ENCODE results near the gene DCAF4. TPM values are rescaled to one million over a fixed set of nuclear protein-coding genes. Genes with fewer than 3 reads are reported as not detected.

DCAF4 gene
- polyA plus RNA-seq, 1 of the 3 experiments (the other 2 are of a cell fraction), result 17.9 TPM

DNA sequence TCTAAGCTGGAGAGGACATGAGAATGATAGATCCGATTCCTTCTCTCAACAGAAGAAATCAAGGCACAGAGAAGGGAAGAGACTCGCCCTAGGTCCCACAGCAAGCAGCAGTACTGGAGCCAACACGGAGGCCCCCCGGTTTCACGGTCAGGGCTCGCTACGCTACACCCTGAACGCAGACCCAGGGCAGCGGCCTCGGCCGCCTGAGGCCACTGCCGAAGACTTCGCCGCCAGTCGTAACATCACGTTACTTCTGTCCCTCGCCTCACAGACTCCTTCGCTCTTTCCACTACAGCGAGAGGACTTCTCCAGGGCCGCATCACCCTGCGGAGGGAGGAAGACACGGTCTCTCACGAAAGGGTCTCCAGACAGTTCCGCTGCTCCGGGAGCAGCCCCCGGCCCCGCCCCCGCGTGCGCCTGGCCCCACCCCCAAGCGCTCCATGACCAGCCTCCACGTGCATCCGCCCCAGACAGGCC lies 411 bp upstream of the DCAF4 start:
- H3K79me2 ChIP-seq (ENCODE audit: insufficient read depth), result peaks cover 16% of the 10 kb centered on the region
- no peak overlapping the region for H3K27ac ChIP-seq (ENCODE audit: low read depth in 2 of 2, low read length in 1 of 2)
- no peaks in the 10 kb centered on the region for H3K27me3 ChIP-seq (ENCODE audit: insufficient read depth)
- H3K9ac ChIP-seq, result peak overlapping the region; percentile 16; the same call in 1 of the 2 replicates
- peak; percentile 1; the same call in 1 of the 2 replicates for TF ChIP-seq NRF1 (IDR thresholded peaks at IDR 0.05; ENCODE audit: low read depth, low read length)
- TF ChIP-seq, protein P1, sequence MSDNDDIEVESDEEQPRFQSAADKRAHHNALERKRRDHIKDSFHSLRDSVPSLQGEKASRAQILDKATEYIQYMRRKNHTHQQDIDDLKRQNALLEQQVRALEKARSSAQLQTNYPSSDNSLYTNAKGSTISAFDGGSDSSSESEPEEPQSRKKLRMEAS (IDR thresholded peaks at IDR 0.05; ENCODE audit: low read depth), result no peak
- TF ChIP-seq SMC3 (IDR thresholded peaks at IDR 0.05; ENCODE audit: low read depth, low read length), result no peak
- no peak for TF ChIP-seq RCOR1 (IDR thresholded peaks at IDR 0.05; ENCODE audit: low read length)
- H3K9me3 ChIP-seq, result no peaks in the 10 kb centered on the region
- H3F3A ChIP-seq (replicated peaks; ENCODE audit: insufficient read depth), result no peaks in the 10 kb centered on the region
- H2AFZ ChIP-seq (ENCODE audit: low read depth), result peak overlapping the region; percentile 70; the same call in 1 of the 2 replicates
- ChIA-PET POLR2A (interaction anchor here (0.6 kb wide), 1 partner anchor 47 kb away, joined by 3 read pairs; no protein-coding TSS in a partner anchor), CTCF (interaction anchor here (1.6 to 4.3 kb wide), 4 partner anchors 22 to 412 kb away, joined by 10 to 34 read pairs (median 16); no protein-coding TSS in a partner anchor)
- H3K9me2 ChIP-seq, result no peaks in the 10 kb centered on the region
- peaks cover 0 to 12% of the 10 kb centered on the region in 2 experiments; a peak in 1 of 4 replicates for H3K4me1 ChIP-seq (ENCODE audit: control insufficient read depth in 1 of 2, insufficient read depth in 2 of 2, low read depth in 1 of 2, low read length in 1 of 2)
- 22% methylated on average over 23 of the region's 33 CpGs for WGBS (ENCODE audit: low lambda C conversion rate)
- peak overlapping the region; percentile 100 for H3K4me2 ChIP-seq
- no peak for DNase-seq
- H3K4me3 ChIP-seq (ENCODE audit: low read depth in 2 of 2, low read length in 1 of 2), result peak overlapping the region; percentile 79 to 93
- no peaks in the 10 kb centered on the region for H4K20me1 ChIP-seq (ENCODE audit: insufficient read depth)
- H3K36me3 ChIP-seq (replicated peaks in 1 of 2; ENCODE audit: control insufficient read depth in 1 of 2, insufficient read depth in 2 of 2, low read length in 1 of 2), result no peaks in the 10 kb centered on the region

DNA sequence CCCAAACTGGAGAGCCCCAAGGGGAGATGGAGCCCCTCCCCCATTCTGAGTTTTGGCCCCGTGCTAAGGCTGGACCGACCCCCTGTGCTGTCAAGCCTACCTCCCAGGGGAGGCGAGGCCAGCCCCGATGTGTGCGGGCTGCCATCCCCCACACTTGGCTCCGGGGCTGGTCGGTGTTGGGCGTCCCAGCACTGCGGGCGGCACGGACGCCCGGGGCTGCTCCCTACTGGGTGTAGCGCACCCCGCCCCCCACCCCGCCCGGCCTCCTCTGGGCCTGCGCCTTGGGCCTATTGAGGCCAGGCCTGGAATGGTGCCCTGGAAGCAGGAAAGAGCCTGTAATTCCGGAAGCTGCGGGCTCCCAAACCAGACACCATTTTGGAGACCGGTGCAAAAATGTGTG lies 2.6 kb downstream of the DCAF4 start:
- H3K4me1 ChIP-seq (ENCODE audit: control insufficient read depth in 1 of 2, insufficient read depth in 2 of 2, low read depth in 1 of 2, low read length in 1 of 2), result peaks cover 0 to 12% of the 10 kb centered on the region in 2 experiments; a peak in 1 of 4 replicates
- WGBS (ENCODE audit: low lambda C conversion rate), result 100% methylated on average over 8 of the region's 21 CpGs
- CTCF ChIA-PET, result interaction anchor here (0.8 kb wide), 1 partner anchor 29 kb away, joined by 3 read pairs; no protein-coding TSS in a partner anchor
- H3K4me3 ChIP-seq (ENCODE audit: low read depth in 2 of 2, low read length in 1 of 2), result no peak overlapping the region
- H3K79me2 ChIP-seq (ENCODE audit: insufficient read depth), result peaks cover 35% of the 10 kb centered on the region
- H3K9me2 ChIP-seq, result no peaks in the 10 kb centered on the region
- H4K20me1 ChIP-seq (ENCODE audit: insufficient read depth), result no peaks in the 10 kb centered on the region
- no peak overlapping the region for H3K4me2 ChIP-seq
- no peak overlapping the region for H3K27ac ChIP-seq (ENCODE audit: low read depth in 2 of 2, low read length in 1 of 2)
- H3K36me3 ChIP-seq (replicated peaks in 1 of 2; ENCODE audit: control insufficient read depth in 1 of 2, insufficient read depth in 2 of 2, low read length in 1 of 2), result no peaks in the 10 kb centered on the region
- no peak for DNase-seq
- H3K9me3 ChIP-seq, result no peaks in the 10 kb centered on the region
- TF ChIP-seq TAF1 (IDR thresholded peaks at IDR 0.05; ENCODE audit: borderline replicate concordance, low read depth, low read length) (no peak), JUND (IDR thresholded peaks at IDR 0.05) (no peak), GABPA (IDR thresholded peaks at IDR 0.05; ENCODE audit: low read depth) (no peak), SMC3 (IDR thresholded peaks at IDR 0.05; ENCODE audit: low read depth, low read length) (no peak), TEAD4 (IDR thresholded peaks at IDR 0.05; ENCODE audit: borderline replicate concordance, insufficient read depth) (no peak), EZH2phosphoT487 (IDR thresholded peaks at IDR 0.05; ENCODE audit: borderline replicate concordance, low read depth) (no peak), EP300 (IDR thresholded peaks at IDR 0.05; ENCODE audit: borderline replicate concordance in 1 of 2, low read depth in 1 of 2, low read length in 1 of 2) (no peak), NFIC (IDR thresholded peaks at IDR 0.05; ENCODE audit: borderline replicate concordance) (no peak), FOXM1 (IDR thresholded peaks at IDR 0.05; ENCODE audit: low read depth) (no peak), ELF1 (IDR thresholded peaks at IDR 0.05) (no peak)
- TF ChIP-seq, protein P2, sequence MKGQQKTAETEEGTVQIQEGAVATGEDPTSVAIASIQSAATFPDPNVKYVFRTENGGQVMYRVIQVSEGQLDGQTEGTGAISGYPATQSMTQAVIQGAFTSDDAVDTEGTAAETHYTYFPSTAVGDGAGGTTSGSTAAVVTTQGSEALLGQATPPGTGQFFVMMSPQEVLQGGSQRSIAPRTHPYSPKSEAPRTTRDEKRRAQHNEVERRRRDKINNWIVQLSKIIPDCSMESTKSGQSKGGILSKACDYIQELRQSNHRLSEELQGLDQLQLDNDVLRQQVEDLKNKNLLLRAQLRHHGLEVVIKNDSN (IDR thresholded peaks at IDR 0.05; ENCODE audit: borderline replicate concordance, low read depth), result no peak
- TF ChIP-seq, protein P3, sequence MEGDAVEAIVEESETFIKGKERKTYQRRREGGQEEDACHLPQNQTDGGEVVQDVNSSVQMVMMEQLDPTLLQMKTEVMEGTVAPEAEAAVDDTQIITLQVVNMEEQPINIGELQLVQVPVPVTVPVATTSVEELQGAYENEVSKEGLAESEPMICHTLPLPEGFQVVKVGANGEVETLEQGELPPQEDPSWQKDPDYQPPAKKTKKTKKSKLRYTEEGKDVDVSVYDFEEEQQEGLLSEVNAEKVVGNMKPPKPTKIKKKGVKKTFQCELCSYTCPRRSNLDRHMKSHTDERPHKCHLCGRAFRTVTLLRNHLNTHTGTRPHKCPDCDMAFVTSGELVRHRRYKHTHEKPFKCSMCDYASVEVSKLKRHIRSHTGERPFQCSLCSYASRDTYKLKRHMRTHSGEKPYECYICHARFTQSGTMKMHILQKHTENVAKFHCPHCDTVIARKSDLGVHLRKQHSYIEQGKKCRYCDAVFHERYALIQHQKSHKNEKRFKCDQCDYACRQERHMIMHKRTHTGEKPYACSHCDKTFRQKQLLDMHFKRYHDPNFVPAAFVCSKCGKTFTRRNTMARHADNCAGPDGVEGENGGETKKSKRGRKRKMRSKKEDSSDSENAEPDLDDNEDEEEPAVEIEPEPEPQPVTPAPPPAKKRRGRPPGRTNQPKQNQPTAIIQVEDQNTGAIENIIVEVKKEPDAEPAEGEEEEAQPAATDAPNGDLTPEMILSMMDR (IDR thresholded peaks at IDR 0.05), result no peak
- TF ChIP-seq, protein P4, sequence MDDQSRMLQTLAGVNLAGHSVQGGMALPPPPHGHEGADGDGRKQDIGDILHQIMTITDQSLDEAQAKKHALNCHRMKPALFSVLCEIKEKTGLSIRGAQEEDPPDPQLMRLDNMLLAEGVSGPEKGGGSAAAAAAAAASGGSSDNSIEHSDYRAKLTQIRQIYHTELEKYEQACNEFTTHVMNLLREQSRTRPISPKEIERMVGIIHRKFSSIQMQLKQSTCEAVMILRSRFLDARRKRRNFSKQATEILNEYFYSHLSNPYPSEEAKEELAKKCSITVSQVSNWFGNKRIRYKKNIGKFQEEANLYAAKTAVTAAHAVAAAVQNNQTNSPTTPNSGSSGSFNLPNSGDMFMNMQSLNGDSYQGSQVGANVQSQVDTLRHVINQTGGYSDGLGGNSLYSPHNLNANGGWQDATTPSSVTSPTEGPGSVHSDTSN (IDR thresholded peaks at IDR 0.05), result no peak
- TF ChIP-seq, protein P1 (IDR thresholded peaks at IDR 0.05; ENCODE audit: low read depth), result no peak
- H3K9ac ChIP-seq, result no peak overlapping the region
- no peaks in the 10 kb centered on the region for H3F3A ChIP-seq (replicated peaks; ENCODE audit: insufficient read depth)
- H3K27me3 ChIP-seq (ENCODE audit: insufficient read depth), result no peaks in the 10 kb centered on the region
- H2AFZ ChIP-seq (ENCODE audit: low read depth), result no peak overlapping the region
- POLR2A ChIA-PET, result no interaction called here
